H1 (cell line): ENCODE data around the gene CNTROB. TPM values are rescaled to one million over a fixed set of nuclear protein-coding genes. Genes with fewer than 3 reads are reported as not detected.

ENCODE experiments used
- CTCF ChIA-PET: fragments of 300-600 bp; sonication (Branson Sonifier 250); formaldehyde crosslinking; loops from one replicate; lab custom pipeline; 2021; ENCODE audit not compliant: partially characterized antibody; lab: Charles Lee
- POLR2A ChIA-PET: fragments of 300-600 bp; sonication (Branson Sonifier 250); formaldehyde crosslinking; loops from one replicate; lab custom pipeline; 2021; ENCODE audit warnings: inconsistent platforms; ENCODE audit not compliant: partially characterized antibody; lab: Charles Lee
- DNase-seq, 2 experiments: peaks; one replicate each; pipeline versions ENCODE4 v3.0.0 to v3.0.0-alpha.2; 2010 to 2022; ENCODE audit warnings: low spot score in 2 of 2, low read depth in 1 of 2, mixed read lengths in 1 of 2
- FAIRE-seq: peaks from 2 replicates; lab custom pipeline; 2011; peaks lifted over from hg19 to GRCh38; lab: Jason Lieb, UNC
- H2AFZ ChIP-seq: 2 replicates; pipeline ENCODE4 v1.8.1; 2012; ENCODE audit warnings: low read length, inconsistent platforms
- H2AK5ac ChIP-seq: 2 replicates; pipeline ENCODE4 v1.6.1; 2013; ENCODE audit warnings: low read depth, low read length
- H2BK120ac ChIP-seq: replicated peaks from 2 replicates; pipeline ENCODE3; 2013; ENCODE audit warnings: low read depth, low read length, inconsistent platforms
- H2BK12ac ChIP-seq: 2 replicates; pipeline ENCODE4 v1.6.1; 2013; ENCODE audit warnings: low read depth, low read length
- H2BK15ac ChIP-seq: 2 replicates; pipeline ENCODE4 v1.6.1; 2013; ENCODE audit warnings: low read length
- H2BK20ac ChIP-seq: 2 replicates; pipeline ENCODE4 v1.6.1; 2013; ENCODE audit warnings: low read length
- H2BK5ac ChIP-seq: 2 replicates; pipeline ENCODE4 v1.6.1; 2013; ENCODE audit warnings: low read depth, low read length
- H3K14ac ChIP-seq: 2 replicates; pipeline ENCODE4 v1.6.1; 2013; ENCODE audit warnings: inconsistent platforms; ENCODE audit not compliant: insufficient read length
- H3K18ac ChIP-seq: 2 replicates; pipeline ENCODE4 v1.6.1; 2013; ENCODE audit warnings: low read length; ENCODE audit errors: extremely low read depth
- H3K23ac ChIP-seq: 2 replicates; pipeline ENCODE4 v1.6.1; 2013; ENCODE audit warnings: inconsistent platforms; ENCODE audit not compliant: insufficient read length
- H3K23me2 ChIP-seq: 2 replicates; pipeline ENCODE4 v1.6.1; 2013; ENCODE audit warnings: low read depth, low read length
- H3K27ac ChIP-seq: 2 replicates; pipeline ENCODE4 v1.6.1; 2011; ENCODE audit warnings: low read depth, low read length, inconsistent platforms
- H3K27me3 ChIP-seq, 4 experiments: replicated peaks in 1 of 4; 1 replicate in 1 of 4; 2 replicates in 3 of 4; pipeline versions ENCODE4 v1.6.1 to v1.8.1; 2011 to 2013; ENCODE audit warnings: low read length in 3 of 4, mild to moderate bottlenecking in 3 of 4, inconsistent platforms in 2 of 4, mixed read lengths in 2 of 4, moderate library complexity in 1 of 4; ENCODE audit not compliant: control insufficient read depth in 3 of 4, insufficient read depth in 3 of 4; ENCODE audit errors: extremely low read depth in 1 of 4
- H3K36me3 ChIP-seq, 4 experiments: 2 replicates each; pipeline versions ENCODE4 v1.6.1 to v1.8.1; 2011 to 2013; ENCODE audit warnings: mild to moderate bottlenecking in 4 of 4, low read length in 3 of 4, moderate library complexity in 2 of 4, control low read depth in 1 of 4, inconsistent platforms in 1 of 4; ENCODE audit not compliant: insufficient read depth in 4 of 4, control insufficient read depth in 2 of 4
- H3K4ac ChIP-seq: replicated peaks from 2 replicates; pipeline ENCODE3; 2013; ENCODE audit warnings: low read length, low read depth, mixed read lengths, inconsistent platforms; ENCODE audit not compliant: insufficient read length
- H3K4me1 ChIP-seq, 4 experiments: replicated peaks in 1 of 4; 1 replicate in 1 of 4; 2 replicates in 3 of 4; pipeline versions ENCODE4 v1.6.1 to v1.8.1; 2011 to 2013; ENCODE audit warnings: low read length in 3 of 4, inconsistent platforms in 2 of 4, mixed read lengths in 1 of 4; ENCODE audit not compliant: insufficient read depth in 4 of 4, control insufficient read depth in 3 of 4
- H3K4me2 ChIP-seq, 2 experiments: 2 replicates each; pipeline versions ENCODE4 v1.6.1 to v1.8.1; 2011 to 2013; ENCODE audit warnings: low read depth in 2 of 2, low read length in 2 of 2, control low read depth in 1 of 2, inconsistent platforms in 1 of 2, mild to moderate bottlenecking in 1 of 2; ENCODE audit not compliant: insufficient read depth in 1 of 2
- H3K4me3 ChIP-seq, 4 experiments: fragments of 200-600, 300-600 bp in 1 of 4; sonication (generic), shearing (Covaris generic), sonication (Bioruptor Twin) in 1 of 4; 2 replicates each; pipeline versions ENCODE4 v1.5.1 to v1.8.1; 2011 to 2016; ENCODE audit warnings: low read length in 4 of 4, low read depth in 3 of 4, control low read depth in 2 of 4, inconsistent platforms in 2 of 4, mild to moderate bottlenecking in 2 of 4, mixed read lengths in 1 of 4, moderate library complexity in 1 of 4; ENCODE audit not compliant: insufficient read depth in 2 of 4; ENCODE audit errors: extremely low read depth in 1 of 4
- H3K56ac ChIP-seq: replicated peaks from 2 replicates; pipeline ENCODE3; 2013; ENCODE audit warnings: low read depth, mild to moderate bottlenecking, mixed read lengths, low read length, inconsistent platforms; ENCODE audit not compliant: insufficient read length
- H3K79me1 ChIP-seq: 2 replicates; pipeline ENCODE4 v1.6.1; 2013; ENCODE audit warnings: low read depth, low read length, control low read depth
- H3K79me2 ChIP-seq, 2 experiments: 2 replicates each; pipeline versions ENCODE4 v1.6.1 to v1.8.1; 2012 to 2013; ENCODE audit warnings: low read length in 2 of 2, mild to moderate bottlenecking in 2 of 2, inconsistent platforms in 1 of 2; ENCODE audit not compliant: insufficient read depth in 2 of 2, control insufficient read depth in 1 of 2
- H3K9ac ChIP-seq, 4 experiments: replicated peaks in 1 of 4; 1 replicate in 1 of 4; 2 replicates in 3 of 4; pipeline versions ENCODE4 v1.6.1 to v1.8.1; 2011 to 2013; ENCODE audit warnings: low read depth in 3 of 4, low read length in 3 of 4, control low read depth in 2 of 4, mild to moderate bottlenecking in 2 of 4, moderate library complexity in 2 of 4, inconsistent platforms in 1 of 4; ENCODE audit errors: extremely low read depth in 1 of 4
- H3K9me3 ChIP-seq, 2 experiments: 2 replicates each; pipeline versions ENCODE4 v1.6.1 to v1.8.1; 2012 to 2013; ENCODE audit warnings: mild to moderate bottlenecking in 2 of 2, moderate library complexity in 2 of 2, control low read depth in 1 of 2, inconsistent platforms in 1 of 2, low read depth in 1 of 2, low read length in 1 of 2, mixed read lengths in 1 of 2; ENCODE audit not compliant: insufficient read depth in 2 of 2
- H4K20me1 ChIP-seq, 2 experiments: replicated peaks in 1 of 2; 2 replicates each; pipeline versions ENCODE3 to v1.8.1; 2011 to 2013; ENCODE audit warnings: inconsistent platforms in 2 of 2, low read length in 2 of 2, mild to moderate bottlenecking in 1 of 2; ENCODE audit not compliant: insufficient read depth in 2 of 2, control insufficient read depth in 1 of 2
- H4K5ac ChIP-seq: 2 replicates; pipeline ENCODE4 v1.6.1; 2013; ENCODE audit warnings: low read length, low read depth, mixed read lengths, inconsistent platforms; ENCODE audit not compliant: insufficient read length
- H4K8ac ChIP-seq: 2 replicates; pipeline ENCODE4 v1.8.0; 2013; ENCODE audit warnings: mild to moderate bottlenecking, moderate library complexity, low read length, inconsistent platforms; ENCODE audit not compliant: insufficient read depth; ENCODE audit errors: extremely low read depth
- H4K91ac ChIP-seq: replicated peaks from 2 replicates; pipeline ENCODE3; 2013; ENCODE audit warnings: low read length, mixed read lengths, inconsistent platforms; ENCODE audit not compliant: insufficient read length
- RAD21 ChIP-seq, 2 experiments: IDR thresholded peaks in 1 of 2; conservative IDR thresholded peaks in 1 of 2; 2 replicates each; pipeline ENCODE4 v1.6.1; 2011; ENCODE audit warnings: low read depth in 2 of 2, low read length in 2 of 2, improper control_type of control experiment in 1 of 2, inconsistent platforms in 1 of 2, mild to moderate bottlenecking in 1 of 2, moderate library complexity in 1 of 2
- RNF2 ChIP-seq: fragments of 200-900, 300-1000 bp; sonication (generic); IDR thresholded peaks from 2 replicates; pipeline ENCODE4 v1.7.1; 2016; ENCODE audit warnings: borderline replicate concordance, low read depth, mild to moderate bottlenecking, antibody characterized with exemption, low read length; ENCODE audit not compliant: poor library complexity, severe bottlenecking; ENCODE audit errors: missing control alignments
- WGBS, 2 experiments: shearing (Covaris generic) in 1 of 2; methylation state at CpG; one replicate each; pipeline versions ENCODE4 v1.1.6 to v1.1.7; 2013 to 2015; ENCODE audit warnings: low lambda C conversion rate in 2 of 2, mixed read lengths in 2 of 2, inconsistent platforms in 1 of 2, low coverage in 1 of 2, missing lambda C conversion rate in 1 of 2; ENCODE audit not compliant: insufficient replicate concordance in 2 of 2, insufficient coverage in 1 of 2, insufficient read length in 1 of 2; ENCODE audit errors: extremely low coverage in 1 of 2, missing lambda C conversion rate in 1 of 2; 5-methylcytosine and 5-hydroxymethylcytosine counted together
- polyA plus RNA-seq, 7 experiments: library from polyadenylated mRNA; depleted of rRNA in 3 of 7; stranded (reverse) in 5 of 7; unstranded in 2 of 7; fragments of >200 nt in 5 of 7; fragments of 200-250 nt in 2 of 7; gene quantifications; 1 replicate in 5 of 7; 2 replicates in 1 of 7; 4 replicates in 1 of 7; pipeline versions ENCODE4 v1.2.1 to v1.2.3, GENCODE V29; 2011 to 2013; ENCODE audit warnings: missing spikeins in 2 of 7, mixed read lengths in 2 of 7
- total RNA-seq: library from RNA; stranded (reverse); fragmentation: NEBNext Ultra II Directional; extraction: Animal tissue kit (Norgen Biotek cat#: 25700); gene quantifications from 2 replicates; pipeline ENCODE4 v1.2.1, GENCODE V29; 2021
- TF ChIP-seq, protein P1 (sequence below), 3 experiments: IDR thresholded peaks; 1 replicate in 2 of 3; 2 replicates in 1 of 3; pipeline versions ENCODE4 v1.5.1 to v1.6.1; 2011; ENCODE audit warnings: low read length in 3 of 3, mild to moderate bottlenecking in 3 of 3, inconsistent platforms in 2 of 3, low read depth in 1 of 3, moderate library complexity in 1 of 3; ENCODE audit not compliant: insufficient read depth in 1 of 3; ENCODE audit errors: control extremely low read depth in 1 of 3

Gene CNTROB
- total and polyA plus RNA-seq, 2 of the 8 experiments (the other 6 are each of a cell fraction or from before 2014, with no cell fraction given): 20.5 to 31.9 TPM

DNA sequence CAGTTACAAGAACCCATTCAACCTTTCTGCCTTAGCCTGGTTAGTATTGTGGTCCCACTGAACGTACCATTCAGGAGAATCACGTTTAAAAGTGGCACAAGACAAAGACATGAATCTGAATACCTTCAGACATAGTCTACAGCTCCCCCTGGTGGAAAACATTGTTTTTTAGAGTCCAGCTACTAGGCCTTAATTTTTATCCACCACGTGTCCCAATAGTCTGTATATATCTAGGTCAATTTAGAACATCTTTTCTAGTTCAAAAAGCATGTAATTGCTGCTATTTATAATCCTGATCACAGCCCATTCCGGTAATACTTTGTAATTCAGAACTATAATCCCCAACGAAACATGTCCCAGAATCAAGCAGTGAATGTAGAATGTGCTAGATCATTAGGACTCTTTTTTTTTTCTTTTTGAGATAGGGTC is 56.8 kb downstream of the CNTROB start:
- Histone ChIP-seq H3K4me1 (peaks cover 0 to 2% (median 0%) of the 10 kb centered on the region in 4 experiments; a peak in 1 of 7 replicates), H4K8ac (no peak overlapping the region), H3K36me3 (no peaks in the 10 kb centered on the region), H3K4me3 (no peak overlapping the region), H3K79me1 (no peaks in the 10 kb centered on the region), H3K14ac (no peak overlapping the region), H2BK12ac (no peak overlapping the region), H2BK120ac (no peak overlapping the region), H3K4ac (no peak overlapping the region), H2BK5ac (no peak overlapping the region), H3K23me2 (peaks cover 5% of the 10 kb centered on the region; the same call in 1 of the 2 replicates), H2AK5ac (no peak overlapping the region), H4K20me1 (peaks cover 0 to 3% of the 10 kb centered on the region in 2 experiments), H3K18ac (no peak overlapping the region), H2AFZ (no peak overlapping the region), H4K5ac (no peak overlapping the region), H2BK15ac (no peak overlapping the region), H3K9ac (no peak overlapping the region), H2BK20ac (no peak overlapping the region), H3K4me2 (no peak overlapping the region), H3K23ac (no peak overlapping the region), H3K79me2 (no peaks in the 10 kb centered on the region), H4K91ac (no peak overlapping the region), H3K56ac (no peak overlapping the region), H3K9me3 (no peaks in the 10 kb centered on the region), H3K27ac (no peak overlapping the region), H3K27me3 (peaks cover 0 to 16% (median 9%) of the 10 kb centered on the region in 4 experiments; a peak in 4 of 7 replicates)
- ChIA-PET CTCF (interaction anchor here (0.6 to 10.6 kb wide), 27 partner anchors 9 to 171 kb away, joined by 3 to 104 read pairs (median 6); partner anchors contain the start of genes ALOX15B, KCNAB3 and RNF227), POLR2A (interaction anchor here (0.6 to 1.0 kb wide), 2 partner anchors 13 to 133 kb away, joined by 4 read pairs; no protein-coding TSS in a partner anchor)
- TF ChIP-seq RAD21 (IDR thresholded peaks at IDR 0.05 in 1 of 2, conservative IDR thresholded peaks at IDR 0.05 in 1 of 2; ENCODE audit: low read depth in 2 of 2, low read length in 2 of 2) (peak; percentile 48 to 55), RNF2 (no peak)
- TF ChIP-seq, protein P1, sequence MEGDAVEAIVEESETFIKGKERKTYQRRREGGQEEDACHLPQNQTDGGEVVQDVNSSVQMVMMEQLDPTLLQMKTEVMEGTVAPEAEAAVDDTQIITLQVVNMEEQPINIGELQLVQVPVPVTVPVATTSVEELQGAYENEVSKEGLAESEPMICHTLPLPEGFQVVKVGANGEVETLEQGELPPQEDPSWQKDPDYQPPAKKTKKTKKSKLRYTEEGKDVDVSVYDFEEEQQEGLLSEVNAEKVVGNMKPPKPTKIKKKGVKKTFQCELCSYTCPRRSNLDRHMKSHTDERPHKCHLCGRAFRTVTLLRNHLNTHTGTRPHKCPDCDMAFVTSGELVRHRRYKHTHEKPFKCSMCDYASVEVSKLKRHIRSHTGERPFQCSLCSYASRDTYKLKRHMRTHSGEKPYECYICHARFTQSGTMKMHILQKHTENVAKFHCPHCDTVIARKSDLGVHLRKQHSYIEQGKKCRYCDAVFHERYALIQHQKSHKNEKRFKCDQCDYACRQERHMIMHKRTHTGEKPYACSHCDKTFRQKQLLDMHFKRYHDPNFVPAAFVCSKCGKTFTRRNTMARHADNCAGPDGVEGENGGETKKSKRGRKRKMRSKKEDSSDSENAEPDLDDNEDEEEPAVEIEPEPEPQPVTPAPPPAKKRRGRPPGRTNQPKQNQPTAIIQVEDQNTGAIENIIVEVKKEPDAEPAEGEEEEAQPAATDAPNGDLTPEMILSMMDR (IDR thresholded peaks at IDR 0.05; ENCODE audit: control extremely low read depth in 1 of 3, insufficient read depth in 1 of 3, low read depth in 1 of 3, low read length in 3 of 3): peak in 2 of 3 experiments; percentile 17 to 40; a peak in 2 of 4 replicates
- 46% methylated on average over 5 of the region's 5 CpGs; no CpG with 5 or more reads in 1 of the 2 experiments for WGBS, 2 experiments
- FAIRE-seq (no peak), DNase-seq (no peak)
